Panc1 (cell line): Measurements from ENCODE around the gene SLC2A4RG. TPM values are rescaled to one million over a fixed set of nuclear protein-coding genes. Genes with fewer than 3 reads are reported as not detected.

Experiments
- ATAC-seq: fragments of 200-7000 bp; cut with Tn5 transposase; 2 replicates; pipeline ENCODE4 v1.9.1; 2020; ENCODE audit warnings: mild to moderate bottlenecking, moderate library complexity
- BruUV-seq: library from RNA; stranded (reverse); fragments of 400-500 nt; replicated peaks from 2 replicates; lab custom pipeline; 2021; lab: Mats Ljungman, UMichigan
- CTCF ChIA-PET: fragments of 300-600 bp; sonication (Branson Sonifier 250); formaldehyde crosslinking; loops from one replicate; lab custom pipeline; 2022; ENCODE audit warnings: antibody characterized with exemption; lab: Charles Lee
- POLR2A ChIA-PET: fragments of 300-600 bp; sonication (Branson Sonifier 250); formaldehyde crosslinking; loops from one replicate; lab custom pipeline; 2022; ENCODE audit warnings: antibody characterized with exemption; lab: Charles Lee
- DNase-seq: peaks from one replicate; pipeline ENCODE4 v3.0.0-alpha.2; 2010; ENCODE audit warnings: low read depth, low spot score
- H3K27ac ChIP-seq: 2 replicates; pipeline ENCODE4 v1.5.1; 2011; ENCODE audit warnings: mild to moderate bottlenecking, low read length, inconsistent platforms
- H3K27me3 ChIP-seq: fragments of 200-500 bp; sonication (Bioruptor generic); 2 replicates; pipeline ENCODE4 v1.6.0; 2014; ENCODE audit warnings: low read length, inconsistent platforms; ENCODE audit not compliant: control insufficient read depth, insufficient read depth
- H3K36me3 ChIP-seq: fragments of 200-500 bp; sonication (Bioruptor generic); 2 replicates; pipeline ENCODE4 v1.5.1; 2014; ENCODE audit warnings: inconsistent platforms, mild to moderate bottlenecking, low read length, moderate library complexity; ENCODE audit not compliant: control insufficient read depth, insufficient read depth
- H3K4me1 ChIP-seq: 2 replicates; pipeline ENCODE4 v1.5.1; 2011; ENCODE audit warnings: inconsistent platforms, mild to moderate bottlenecking, low read length, moderate library complexity; ENCODE audit not compliant: control insufficient read depth, insufficient read depth
- H3K4me3 ChIP-seq, 2 experiments: 2 replicates each; pipeline ENCODE4 v1.5.1; 2011 to 2012; ENCODE audit warnings: low read depth in 2 of 2, low read length in 2 of 2, mild to moderate bottlenecking in 2 of 2, inconsistent platforms in 1 of 2, moderate library complexity in 1 of 2
- H3K9me3 ChIP-seq: fragments of 200-500 bp; sonication (Bioruptor generic); 2 replicates; pipeline ENCODE4 v1.5.1; 2014; ENCODE audit warnings: low read depth, mild to moderate bottlenecking, inconsistent platforms, low read length, moderate library complexity; ENCODE audit not compliant: control insufficient read depth, insufficient read depth
- CTCF ChIP-seq: fragments of 450-650 bp; IDR thresholded peaks from 2 replicates; pipeline ENCODE4 v1.5.1; 2017; ENCODE audit warnings: mild to moderate bottlenecking
- POLR2AphosphoS5 ChIP-seq: IDR thresholded peaks from 2 replicates; pipeline ENCODE4 v1.6.1; 2012; ENCODE audit warnings: mild to moderate bottlenecking, low read depth, low read length, moderate library complexity
- SIN3A ChIP-seq: IDR thresholded peaks from 2 replicates; pipeline ENCODE4 v1.6.1; 2012; ENCODE audit warnings: low read depth, mild to moderate bottlenecking, low read length, moderate library complexity, borderline replicate concordance; ENCODE audit not compliant: insufficient read depth
- TCF7L2 ChIP-seq: IDR thresholded peaks from 2 replicates; pipeline ENCODE4 v1.6.1; 2011; ENCODE audit warnings: mild to moderate bottlenecking, low read depth, low read length, inconsistent platforms
- in situ Hi-C: cut with HindIII; loops from 2 replicates; pipeline ENCODE4 v1.10.0; 2016; ENCODE audit warnings: low sequenced_read_pairs, low pct_unique_long_range_greater_than_20kb
- intact Hi-C: fragments of 100-400 bp; cut with micrococcal nuclease; formaldehyde crosslinking; loops from one replicate; pipeline ENCODE4 v1.10.0; 2022; ENCODE audit not compliant: unreplicated experiment
- total RNA-seq: library from RNA; stranded (reverse); gene quantifications from one replicate; pipeline ENCODE4 v1.2.1, GENCODE V29; 2021; ENCODE audit not compliant: unreplicated experiment
- TF ChIP-seq, protein P1 (sequence below), 2 experiments: IDR thresholded peaks; 2 replicates each; pipeline ENCODE4 v1.6.1; 2011 to 2012; ENCODE audit warnings: low read depth in 2 of 2, control low read depth in 1 of 2, low read length in 1 of 2, mild to moderate bottlenecking in 1 of 2, moderate library complexity in 1 of 2; ENCODE audit not compliant: insufficient read depth in 1 of 2

The SLC2A4RG gene
- total RNA-seq, 1 experiment from 2014 or later: 166 TPM

DNA sequence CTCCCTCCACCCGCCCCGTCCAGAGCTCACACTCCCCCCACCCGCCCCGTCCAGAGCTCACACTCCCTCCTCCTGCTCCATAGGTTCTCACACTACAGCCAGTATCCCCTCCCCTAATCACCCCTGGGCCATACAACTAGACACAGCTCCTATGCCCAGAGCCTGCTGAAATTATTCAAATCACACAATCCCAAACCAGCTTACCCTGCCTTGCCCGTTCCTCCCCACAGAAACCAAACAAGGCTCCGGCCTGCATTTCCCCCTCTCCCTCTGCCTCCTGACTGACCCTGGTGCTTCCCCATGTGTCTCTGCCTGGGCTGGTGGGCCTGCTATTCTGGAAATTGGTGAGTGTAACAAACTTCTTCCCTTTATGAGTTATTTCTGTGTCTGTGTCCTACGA lies 18.6 kb downstream of the SLC2A4RG start:
- no peak overlapping the region for H3K4me3 ChIP-seq
- POLR2A ChIA-PET: no interaction called here
- H3K27me3 ChIP-seq: no peaks in the 10 kb centered on the region
- BruUV-seq: no TSS peak
- H3K36me3 ChIP-seq: no peaks in the 10 kb centered on the region
- CTCF ChIA-PET: no interaction called here
- ATAC-seq (no peak), DNase-seq (no peak)
- no peaks in the 10 kb centered on the region for H3K4me1 ChIP-seq
- in situ Hi-C loops: no loop called here
- intact Hi-C loops: no loop called here
- TF ChIP-seq SIN3A (no peak), POLR2AphosphoS5 (no peak), CTCF (no peak), TCF7L2 (no peak)
- TF ChIP-seq, protein P1, sequence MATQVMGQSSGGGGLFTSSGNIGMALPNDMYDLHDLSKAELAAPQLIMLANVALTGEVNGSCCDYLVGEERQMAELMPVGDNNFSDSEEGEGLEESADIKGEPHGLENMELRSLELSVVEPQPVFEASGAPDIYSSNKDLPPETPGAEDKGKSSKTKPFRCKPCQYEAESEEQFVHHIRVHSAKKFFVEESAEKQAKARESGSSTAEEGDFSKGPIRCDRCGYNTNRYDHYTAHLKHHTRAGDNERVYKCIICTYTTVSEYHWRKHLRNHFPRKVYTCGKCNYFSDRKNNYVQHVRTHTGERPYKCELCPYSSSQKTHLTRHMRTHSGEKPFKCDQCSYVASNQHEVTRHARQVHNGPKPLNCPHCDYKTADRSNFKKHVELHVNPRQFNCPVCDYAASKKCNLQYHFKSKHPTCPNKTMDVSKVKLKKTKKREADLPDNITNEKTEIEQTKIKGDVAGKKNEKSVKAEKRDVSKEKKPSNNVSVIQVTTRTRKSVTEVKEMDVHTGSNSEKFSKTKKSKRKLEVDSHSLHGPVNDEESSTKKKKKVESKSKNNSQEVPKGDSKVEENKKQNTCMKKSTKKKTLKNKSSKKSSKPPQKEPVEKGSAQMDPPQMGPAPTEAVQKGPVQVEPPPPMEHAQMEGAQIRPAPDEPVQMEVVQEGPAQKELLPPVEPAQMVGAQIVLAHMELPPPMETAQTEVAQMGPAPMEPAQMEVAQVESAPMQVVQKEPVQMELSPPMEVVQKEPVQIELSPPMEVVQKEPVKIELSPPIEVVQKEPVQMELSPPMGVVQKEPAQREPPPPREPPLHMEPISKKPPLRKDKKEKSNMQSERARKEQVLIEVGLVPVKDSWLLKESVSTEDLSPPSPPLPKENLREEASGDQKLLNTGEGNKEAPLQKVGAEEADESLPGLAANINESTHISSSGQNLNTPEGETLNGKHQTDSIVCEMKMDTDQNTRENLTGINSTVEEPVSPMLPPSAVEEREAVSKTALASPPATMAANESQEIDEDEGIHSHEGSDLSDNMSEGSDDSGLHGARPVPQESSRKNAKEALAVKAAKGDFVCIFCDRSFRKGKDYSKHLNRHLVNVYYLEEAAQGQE (IDR thresholded peaks at IDR 0.05; ENCODE audit: insufficient read depth in 1 of 2, low read depth in 2 of 2, low read length in 1 of 2): no peak
- no peaks in the 10 kb centered on the region for H3K9me3 ChIP-seq
- H3K27ac ChIP-seq: no peak overlapping the region

GRCh38 chr20:63759377-63759901 lies 19.9 kb downstream of the SLC2A4RG start:
- in situ Hi-C loops: no loop called here
- no peak for DNase-seq
- intact Hi-C loops: no loop called here
- ChIA-PET CTCF (interaction anchor here (0.6 kb wide), 1 partner anchor 99 kb away, joined by 3 read pairs; no protein-coding TSS in a partner anchor), POLR2A (no interaction called here)
- ATAC-seq: no peak
- no peak for TF ChIP-seq TCF7L2
- TF ChIP-seq CTCF: no peak
- TF ChIP-seq SIN3A: no peak
- no peak for TF ChIP-seq POLR2AphosphoS5
- TF ChIP-seq, protein P1 (IDR thresholded peaks at IDR 0.05; ENCODE audit: insufficient read depth in 1 of 2, low read depth in 2 of 2, low read length in 1 of 2): no peak
- H3K27ac ChIP-seq: no peak overlapping the region
- no peaks in the 10 kb centered on the region for H3K4me1 ChIP-seq
- BruUV-seq: no TSS peak
- H3K27me3 ChIP-seq: no peaks in the 10 kb centered on the region
- no peaks in the 10 kb centered on the region for H3K36me3 ChIP-seq
- no peak overlapping the region for H3K4me3 ChIP-seq
- H3K9me3 ChIP-seq: no peaks in the 10 kb centered on the region
